ENCODE measurements around the gene SNCB. TPM values are rescaled to one million over a fixed set of nuclear protein-coding genes. Genes with fewer than 3 reads are reported as not detected.
A peak's percentile ranks its signal among the peaks of the same experiment; 100 is the strongest.

Gene SNCB
- total and polyA plus RNA-seq, 2 of the 13 experiments (the other 11 are each of a cell fraction or from before 2014, with no cell fraction given), result not detected

DNA sequence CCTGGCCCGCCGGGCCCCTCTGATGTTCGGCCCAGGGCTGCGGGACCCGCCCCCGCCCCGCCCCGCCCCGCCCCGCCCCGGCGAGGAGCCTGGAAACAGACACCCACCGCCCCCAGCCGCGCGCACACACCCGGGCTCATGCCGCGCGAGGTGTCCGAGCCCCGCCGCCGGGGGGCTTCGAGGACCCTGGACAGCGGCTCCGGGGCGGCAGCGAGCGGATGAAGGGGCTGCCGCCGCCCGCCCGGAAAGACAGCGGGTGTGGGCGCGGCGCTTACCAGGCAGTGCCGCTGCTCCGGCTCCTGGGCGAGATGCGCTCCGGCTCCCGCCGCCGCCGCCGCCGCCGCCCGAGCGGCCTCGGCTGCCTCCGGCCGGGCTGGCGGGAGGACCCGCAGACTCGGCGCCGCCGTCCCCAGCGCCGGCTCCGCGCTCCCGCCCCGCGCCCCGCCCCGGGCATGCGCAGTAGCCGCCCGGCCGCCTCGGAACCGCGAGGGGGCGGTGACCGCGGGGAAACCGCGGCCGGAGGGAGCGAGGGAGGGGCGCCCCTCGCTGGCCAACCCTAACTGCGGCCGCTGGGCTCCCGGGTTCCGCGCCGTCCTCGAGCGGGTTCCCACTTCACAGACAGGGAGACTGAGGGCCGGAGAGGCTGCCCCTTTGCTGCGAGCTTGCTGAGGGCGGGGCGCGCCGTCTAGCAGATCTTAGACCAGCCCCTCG, 20.5 kb downstream of the SNCB start, which contains the start of gene GPRIN1 (continued):
- TF ChIP-seq, protein P1, sequence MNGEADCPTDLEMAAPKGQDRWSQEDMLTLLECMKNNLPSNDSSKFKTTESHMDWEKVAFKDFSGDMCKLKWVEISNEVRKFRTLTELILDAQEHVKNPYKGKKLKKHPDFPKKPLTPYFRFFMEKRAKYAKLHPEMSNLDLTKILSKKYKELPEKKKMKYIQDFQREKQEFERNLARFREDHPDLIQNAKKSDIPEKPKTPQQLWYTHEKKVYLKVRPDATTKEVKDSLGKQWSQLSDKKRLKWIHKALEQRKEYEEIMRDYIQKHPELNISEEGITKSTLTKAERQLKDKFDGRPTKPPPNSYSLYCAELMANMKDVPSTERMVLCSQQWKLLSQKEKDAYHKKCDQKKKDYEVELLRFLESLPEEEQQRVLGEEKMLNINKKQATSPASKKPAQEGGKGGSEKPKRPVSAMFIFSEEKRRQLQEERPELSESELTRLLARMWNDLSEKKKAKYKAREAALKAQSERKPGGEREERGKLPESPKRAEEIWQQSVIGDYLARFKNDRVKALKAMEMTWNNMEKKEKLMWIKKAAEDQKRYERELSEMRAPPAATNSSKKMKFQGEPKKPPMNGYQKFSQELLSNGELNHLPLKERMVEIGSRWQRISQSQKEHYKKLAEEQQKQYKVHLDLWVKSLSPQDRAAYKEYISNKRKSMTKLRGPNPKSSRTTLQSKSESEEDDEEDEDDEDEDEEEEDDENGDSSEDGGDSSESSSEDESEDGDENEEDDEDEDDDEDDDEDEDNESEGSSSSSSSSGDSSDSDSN (CRISPR knock-in tag; IDR thresholded peaks at IDR 0.05), result peak; percentile 36; the same call in 1 of the 2 replicates
- TF ChIP-seq ZNF12 (CRISPR knock-in tag; IDR thresholded peaks at IDR 0.05), result no peak
- TF ChIP-seq CBX5 (CRISPR knock-in tag; IDR thresholded peaks at IDR 0.05; ENCODE audit: borderline replicate concordance), result 0 out of 2 replicates have a peak, but pooled peaks have one; percentile 30
- TF ChIP-seq, protein P2, sequence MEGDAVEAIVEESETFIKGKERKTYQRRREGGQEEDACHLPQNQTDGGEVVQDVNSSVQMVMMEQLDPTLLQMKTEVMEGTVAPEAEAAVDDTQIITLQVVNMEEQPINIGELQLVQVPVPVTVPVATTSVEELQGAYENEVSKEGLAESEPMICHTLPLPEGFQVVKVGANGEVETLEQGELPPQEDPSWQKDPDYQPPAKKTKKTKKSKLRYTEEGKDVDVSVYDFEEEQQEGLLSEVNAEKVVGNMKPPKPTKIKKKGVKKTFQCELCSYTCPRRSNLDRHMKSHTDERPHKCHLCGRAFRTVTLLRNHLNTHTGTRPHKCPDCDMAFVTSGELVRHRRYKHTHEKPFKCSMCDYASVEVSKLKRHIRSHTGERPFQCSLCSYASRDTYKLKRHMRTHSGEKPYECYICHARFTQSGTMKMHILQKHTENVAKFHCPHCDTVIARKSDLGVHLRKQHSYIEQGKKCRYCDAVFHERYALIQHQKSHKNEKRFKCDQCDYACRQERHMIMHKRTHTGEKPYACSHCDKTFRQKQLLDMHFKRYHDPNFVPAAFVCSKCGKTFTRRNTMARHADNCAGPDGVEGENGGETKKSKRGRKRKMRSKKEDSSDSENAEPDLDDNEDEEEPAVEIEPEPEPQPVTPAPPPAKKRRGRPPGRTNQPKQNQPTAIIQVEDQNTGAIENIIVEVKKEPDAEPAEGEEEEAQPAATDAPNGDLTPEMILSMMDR (CRISPR knock-in tag; IDR thresholded peaks at IDR 0.05), result peak; percentile 62
- no peak for TF ChIP-seq ATAD3A (CRISPR knock-in tag; IDR thresholded peaks at IDR 0.05)
- TF ChIP-seq, protein P3, sequence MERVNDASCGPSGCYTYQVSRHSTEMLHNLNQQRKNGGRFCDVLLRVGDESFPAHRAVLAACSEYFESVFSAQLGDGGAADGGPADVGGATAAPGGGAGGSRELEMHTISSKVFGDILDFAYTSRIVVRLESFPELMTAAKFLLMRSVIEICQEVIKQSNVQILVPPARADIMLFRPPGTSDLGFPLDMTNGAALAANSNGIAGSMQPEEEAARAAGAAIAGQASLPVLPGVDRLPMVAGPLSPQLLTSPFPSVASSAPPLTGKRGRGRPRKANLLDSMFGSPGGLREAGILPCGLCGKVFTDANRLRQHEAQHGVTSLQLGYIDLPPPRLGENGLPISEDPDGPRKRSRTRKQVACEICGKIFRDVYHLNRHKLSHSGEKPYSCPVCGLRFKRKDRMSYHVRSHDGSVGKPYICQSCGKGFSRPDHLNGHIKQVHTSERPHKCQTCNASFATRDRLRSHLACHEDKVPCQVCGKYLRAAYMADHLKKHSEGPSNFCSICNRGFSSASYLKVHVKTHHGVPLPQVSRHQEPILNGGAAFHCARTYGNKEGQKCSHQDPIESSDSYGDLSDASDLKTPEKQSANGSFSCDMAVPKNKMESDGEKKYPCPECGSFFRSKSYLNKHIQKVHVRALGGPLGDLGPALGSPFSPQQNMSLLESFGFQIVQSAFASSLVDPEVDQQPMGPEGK (CRISPR knock-in tag; IDR thresholded peaks at IDR 0.05), result peak; percentile 19; the same call in 1 of the 2 replicates
- no peak for TF ChIP-seq CHD4 (IDR thresholded peaks at IDR 0.05; ENCODE audit: borderline replicate concordance, low read length)
- TF ChIP-seq, protein P4, sequence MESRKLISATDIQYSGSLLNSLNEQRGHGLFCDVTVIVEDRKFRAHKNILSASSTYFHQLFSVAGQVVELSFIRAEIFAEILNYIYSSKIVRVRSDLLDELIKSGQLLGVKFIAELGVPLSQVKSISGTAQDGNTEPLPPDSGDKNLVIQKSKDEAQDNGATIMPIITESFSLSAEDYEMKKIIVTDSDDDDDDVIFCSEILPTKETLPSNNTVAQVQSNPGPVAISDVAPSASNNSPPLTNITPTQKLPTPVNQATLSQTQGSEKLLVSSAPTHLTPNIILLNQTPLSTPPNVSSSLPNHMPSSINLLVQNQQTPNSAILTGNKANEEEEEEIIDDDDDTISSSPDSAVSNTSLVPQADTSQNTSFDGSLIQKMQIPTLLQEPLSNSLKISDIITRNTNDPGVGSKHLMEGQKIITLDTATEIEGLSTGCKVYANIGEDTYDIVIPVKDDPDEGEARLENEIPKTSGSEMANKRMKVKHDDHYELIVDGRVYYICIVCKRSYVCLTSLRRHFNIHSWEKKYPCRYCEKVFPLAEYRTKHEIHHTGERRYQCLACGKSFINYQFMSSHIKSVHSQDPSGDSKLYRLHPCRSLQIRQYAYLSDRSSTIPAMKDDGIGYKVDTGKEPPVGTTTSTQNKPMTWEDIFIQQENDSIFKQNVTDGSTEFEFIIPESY (CRISPR knock-in tag; IDR thresholded peaks at IDR 0.05), result no peak
- TF ChIP-seq, protein P5, sequence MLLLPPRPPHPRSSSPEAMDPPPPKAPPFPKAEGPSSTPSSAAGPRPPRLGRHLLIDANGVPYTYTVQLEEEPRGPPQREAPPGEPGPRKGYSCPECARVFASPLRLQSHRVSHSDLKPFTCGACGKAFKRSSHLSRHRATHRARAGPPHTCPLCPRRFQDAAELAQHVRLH (CRISPR knock-in tag; IDR thresholded peaks at IDR 0.05; ENCODE audit: borderline replicate concordance, low read depth), result 0 out of 2 replicates have a peak, but pooled peaks have one; percentile 22
- TF ChIP-seq SIN3A (IDR thresholded peaks at IDR 0.05; ENCODE audit: borderline replicate concordance, low read depth, low read length), result peak; percentile 74; the same call in 1 of the 2 replicates
- TF ChIP-seq, protein P6, sequence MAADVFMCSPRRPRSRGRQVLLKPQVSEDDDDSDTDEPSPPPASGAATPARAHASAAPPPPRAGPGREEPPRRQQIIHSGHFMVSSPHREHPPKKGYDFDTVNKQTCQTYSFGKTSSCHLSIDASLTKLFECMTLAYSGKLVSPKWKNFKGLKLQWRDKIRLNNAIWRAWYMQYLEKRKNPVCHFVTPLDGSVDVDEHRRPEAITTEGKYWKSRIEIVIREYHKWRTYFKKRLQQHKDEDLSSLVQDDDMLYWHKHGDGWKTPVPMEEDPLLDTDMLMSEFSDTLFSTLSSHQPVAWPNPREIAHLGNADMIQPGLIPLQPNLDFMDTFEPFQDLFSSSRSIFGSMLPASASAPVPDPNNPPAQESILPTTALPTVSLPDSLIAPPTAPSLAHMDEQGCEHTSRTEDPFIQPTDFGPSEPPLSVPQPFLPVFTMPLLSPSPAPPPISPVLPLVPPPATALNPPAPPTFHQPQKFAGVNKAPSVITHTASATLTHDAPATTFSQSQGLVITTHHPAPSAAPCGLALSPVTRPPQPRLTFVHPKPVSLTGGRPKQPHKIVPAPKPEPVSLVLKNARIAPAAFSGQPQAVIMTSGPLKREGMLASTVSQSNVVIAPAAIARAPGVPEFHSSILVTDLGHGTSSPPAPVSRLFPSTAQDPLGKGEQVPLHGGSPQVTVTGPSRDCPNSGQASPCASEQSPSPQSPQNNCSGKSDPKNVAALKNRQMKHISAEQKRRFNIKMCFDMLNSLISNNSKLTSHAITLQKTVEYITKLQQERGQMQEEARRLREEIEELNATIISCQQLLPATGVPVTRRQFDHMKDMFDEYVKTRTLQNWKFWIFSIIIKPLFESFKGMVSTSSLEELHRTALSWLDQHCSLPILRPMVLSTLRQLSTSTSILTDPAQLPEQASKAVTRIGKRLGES (CRISPR knock-in tag; IDR thresholded peaks at IDR 0.05; ENCODE audit: borderline replicate concordance), result no peak
- TF ChIP-seq, protein P7, sequence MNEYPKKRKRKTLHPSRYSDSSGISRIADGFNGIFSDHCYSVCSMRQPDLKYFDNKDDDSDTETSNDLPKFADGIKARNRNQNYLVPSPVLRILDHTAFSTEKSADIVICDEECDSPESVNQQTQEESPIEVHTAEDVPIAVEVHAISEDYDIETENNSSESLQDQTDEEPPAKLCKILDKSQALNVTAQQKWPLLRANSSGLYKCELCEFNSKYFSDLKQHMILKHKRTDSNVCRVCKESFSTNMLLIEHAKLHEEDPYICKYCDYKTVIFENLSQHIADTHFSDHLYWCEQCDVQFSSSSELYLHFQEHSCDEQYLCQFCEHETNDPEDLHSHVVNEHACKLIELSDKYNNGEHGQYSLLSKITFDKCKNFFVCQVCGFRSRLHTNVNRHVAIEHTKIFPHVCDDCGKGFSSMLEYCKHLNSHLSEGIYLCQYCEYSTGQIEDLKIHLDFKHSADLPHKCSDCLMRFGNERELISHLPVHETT (CRISPR knock-in tag; conservative IDR thresholded peaks at IDR 0.05), result no peak
- TF ChIP-seq PLRG1 (conservative IDR thresholded peaks at IDR 0.05), result no peak
